Measurements from ENCODE around the gene NUMBL.
A peak's percentile ranks its signal among the peaks of the same experiment; 100 is the strongest.

The NUMBL gene

GRCh38 chr19:40716031-40716481, 25.6 kb upstream of the NUMBL start:
- DNase-seq = no peak

GRCh38 chr19:40714441-40715299, 24.2 kb upstream of the NUMBL start:
- peak; percentile 97 for DNase-seq

- DNase-seq = no peak
Observed at GRCh38 chr19:40713939-40714338, 23.5 kb upstream of the NUMBL start.

- no peak for DNase-seq
Observed at GRCh38 chr19:40709817-40710216, 19.4 kb upstream of the NUMBL start.

- DNase-seq = no peak
Observed at GRCh38 chr19:40707615-40708014, 17.2 kb upstream of the NUMBL start.

- no peak for DNase-seq
Observed at GRCh38 chr19:40705950-40706619, 15.6 kb upstream of the NUMBL start.

- no peak for DNase-seq
Observed at GRCh38 chr19:40705362-40705651, 14.9 kb upstream of the NUMBL start.

- no peak for DNase-seq
Observed at GRCh38 chr19:40704491-40705361, 14.3 kb upstream of the NUMBL start.

- DNase-seq = no peak
Observed at GRCh38 chr19:40703029-40703755, 12.7 kb upstream of the NUMBL start.

GRCh38 chr19:40702337-40703012, 12.0 kb upstream of the NUMBL start:
- DNase-seq = peak; percentile 92

GRCh38 chr19:40701758-40702157, 11.3 kb upstream of the NUMBL start:
- DNase-seq = no peak

- DNase-seq = no peak
Observed at GRCh38 chr19:40700083-40700482, 9.6 kb upstream of the NUMBL start.

- DNase-seq = no peak
Observed at GRCh38 chr19:40697007-40697406, 6.6 kb upstream of the NUMBL start.

- no peak for DNase-seq
Observed at GRCh38 chr19:40695881-40696280, 5.4 kb upstream of the NUMBL start.

GRCh38 chr19:40693896-40694295, 3.4 kb upstream of the NUMBL start:
- DNase-seq = no peak

- no peak for DNase-seq
Observed at GRCh38 chr19:40693150-40693788, 2.8 kb upstream of the NUMBL start.

- DNase-seq = no peak
Observed at GRCh38 chr19:40692212-40692551, 1.7 kb upstream of the NUMBL start.

- no peak for DNase-seq
Observed at GRCh38 chr19:40691421-40692211, 1.2 kb upstream of the NUMBL start.

GRCh38 chr19:40690693-40691420, 406 bp upstream of the NUMBL start:
- peak; percentile 98 for DNase-seq
